ENCODE data around the gene FABP6. TPM values are rescaled to one million over a fixed set of nuclear protein-coding genes. Genes with fewer than 3 reads are reported as not detected.

Gene FABP6
- total RNA-seq, 1 experiment from 2014 or later: 1.3 TPM

- no peak for DNase-seq (ENCODE audit: low spot score)
- in situ Hi-C loops (cut with HindIII; ENCODE audit: low sequenced_read_pairs): no loop called here
These were observed 55.1 kb downstream of the FABP6 start for GRCh38 chr5:160284291-160284873.

GRCh38 chr5:160285316-160285715 lies 56.0 kb downstream of the FABP6 start:
- no peak for DNase-seq (ENCODE audit: low spot score)
- in situ Hi-C loops (cut with HindIII; ENCODE audit: low sequenced_read_pairs): no loop called here

- DNase-seq (ENCODE audit: low spot score): no peak
These were observed 57.6 kb downstream of the FABP6 start for GRCh38 chr5:160286947-160287346.

GRCh38 chr5:160287378-160288051 lies 58.2 kb downstream of the FABP6 start:
- in situ Hi-C loops (cut with HindIII; ENCODE audit: low sequenced_read_pairs): no loop called here
- peak; percentile 92 for DNase-seq (ENCODE audit: low spot score)

More at GRCh38 chr5:160286947-160287346, 57.6 kb downstream of the FABP6 start:
- in situ Hi-C loops (cut with HindIII; ENCODE audit: low sequenced_read_pairs): no loop called here

Other genes starting within 250 kb of the FABP6 start
- 35.6 and 47.2 TPM in 2 replicates for gene TTC1, start 220.4 kb upstream of the FABP6 start, total RNA-seq (2014; rRNA removed; shearing (Covaris generic))
- gene PWWP2A, start 110.1 kb upstream of the FABP6 start, total RNA-seq (2014; rRNA removed; shearing (Covaris generic)): 49.5 and 82.4 TPM in 2 replicates
- gene CCNJL, start 83.1 kb downstream of the FABP6 start, total RNA-seq (2014; rRNA removed; shearing (Covaris generic)): 3.1 and 5.4 TPM in 2 replicates
- not detected in 2 replicates for gene C1QTNF2, start 141.1 kb downstream of the FABP6 start, total RNA-seq (2014; rRNA removed; shearing (Covaris generic))
- gene FAM200C, start 170.5 kb downstream of the FABP6 start, total RNA-seq (2014; rRNA removed; shearing (Covaris generic)): 4.9 and 5.2 TPM in 2 replicates
- 42.8 and 59.6 TPM in 2 replicates for gene SLU7, start 189.6 kb downstream of the FABP6 start, total RNA-seq (2014; rRNA removed; shearing (Covaris generic))
- gene PTTG1, start 192.3 kb downstream of the FABP6 start, total RNA-seq (2014; rRNA removed; shearing (Covaris generic)): 403 and 415 TPM in 2 replicates